ENCODE data around the gene NOVA2. TPM values are rescaled to one million over a fixed set of nuclear protein-coding genes. Genes with fewer than 3 reads are reported as not detected.

NOVA2 gene
- total RNA-seq, 1 experiment from 2014 or later, result 11.3 TPM

- TF ChIP-seq NR3C1 (CRISPR knock-in tag; conservative IDR thresholded peaks at IDR 0.05; ENCODE audit: low read depth) (no peak), ATF6 (CRISPR knock-in tag; IDR thresholded peaks at IDR 0.05) (no peak), ZBTB43 (CRISPR knock-in tag; IDR thresholded peaks at IDR 0.05) (no peak; the same call in 1 of the 2 replicates), FOXP1 (CRISPR knock-in tag; IDR thresholded peaks at IDR 0.05; ENCODE audit: borderline replicate concordance) (peak; percentile 45; the same call in 1 of the 2 replicates), ZNF138 (CRISPR knock-in tag; conservative IDR thresholded peaks at IDR 0.05) (no peak), GRHL2 (CRISPR knock-in tag; IDR thresholded peaks at IDR 0.05; ENCODE audit: insufficient replicate concordance, severe bottlenecking) (no peak), JAZF1 (CRISPR knock-in tag; IDR thresholded peaks at IDR 0.05) (no peak), ARID4B (CRISPR knock-in tag; IDR thresholded peaks at IDR 0.05; ENCODE audit: borderline replicate concordance) (peak; percentile 68; the same call in 1 of the 2 replicates), FOXJ3 (CRISPR knock-in tag; IDR thresholded peaks at IDR 0.05; ENCODE audit: borderline replicate concordance) (no peak), ERG (CRISPR knock-in tag; IDR thresholded peaks at IDR 0.05) (no peak), AFF4 (CRISPR knock-in tag; IDR thresholded peaks at IDR 0.05; ENCODE audit: borderline replicate concordance) (no peak), FOXK1 (CRISPR knock-in tag; IDR thresholded peaks at IDR 0.05) (no peak; the same call in 1 of the 2 replicates), ATF1 (CRISPR knock-in tag; IDR thresholded peaks at IDR 0.05) (no peak), ZBTB21 (CRISPR knock-in tag; IDR thresholded peaks at IDR 0.05; ENCODE audit: borderline replicate concordance) (no peak), SOX15 (CRISPR knock-in tag; IDR thresholded peaks at IDR 0.05) (no peak), NR1H2 (CRISPR knock-in tag; IDR thresholded peaks at IDR 0.05) (no peak), AR (CRISPR knock-in tag; IDR thresholded peaks at IDR 0.05) (no peak), TEAD1 (CRISPR knock-in tag; IDR thresholded peaks at IDR 0.05) (peak; percentile 77; the same call in 1 of the 2 replicates), E2F4 (CRISPR knock-in tag; IDR thresholded peaks at IDR 0.05; ENCODE audit: borderline replicate concordance, low read depth) (no peak), TP53 (CRISPR knock-in tag; IDR thresholded peaks at IDR 0.05) (no peak)
These were observed 70.7 kb downstream of the NOVA2 start (continued) for GRCh38 chr19:45902651-45903625.
